ENCODE data around the gene LRRC70.

Gene LRRC70

GRCh38 chr5:62587737-62588136, 9.1 kb downstream of the LRRC70 start:
- no peak for TF ChIP-seq CTCF (IDR thresholded peaks at IDR 0.05; ENCODE audit: extremely low read depth, insufficient read depth, missing control alignments)
- in situ Hi-C loops (cut with MboI; ENCODE audit: low pct_unique_long_range_greater_than_20kb, low sequenced_read_pairs, unreplicated experiment) = no loop called here
- DNase-seq (ENCODE audit: low spot score) = no peak

- TF ChIP-seq CTCF (IDR thresholded peaks at IDR 0.05; ENCODE audit: extremely low read depth, insufficient read depth, missing control alignments) = no peak
- DNase-seq (ENCODE audit: low spot score) = no peak
- in situ Hi-C loops (cut with MboI; ENCODE audit: low pct_unique_long_range_greater_than_20kb, low sequenced_read_pairs, unreplicated experiment) = no loop called here
These were observed 10.0 kb downstream of the LRRC70 start for GRCh38 chr5:62588668-62589067.

- no peak for DNase-seq (ENCODE audit: low spot score)
- no peak for TF ChIP-seq CTCF (IDR thresholded peaks at IDR 0.05; ENCODE audit: extremely low read depth, insufficient read depth, missing control alignments)
- in situ Hi-C loops (cut with MboI; ENCODE audit: low pct_unique_long_range_greater_than_20kb, low sequenced_read_pairs, unreplicated experiment) = no loop called here
These were observed 10.9 kb downstream of the LRRC70 start for GRCh38 chr5:62589504-62589903.

- no peak for TF ChIP-seq CTCF (IDR thresholded peaks at IDR 0.05; ENCODE audit: extremely low read depth, insufficient read depth, missing control alignments)
- in situ Hi-C loops (cut with MboI; ENCODE audit: low pct_unique_long_range_greater_than_20kb, low sequenced_read_pairs, unreplicated experiment) = no loop called here
- no peak for DNase-seq (ENCODE audit: low spot score)
These were observed 11.8 kb downstream of the LRRC70 start for GRCh38 chr5:62590387-62590786.

- DNase-seq (ENCODE audit: low spot score) = no peak
- in situ Hi-C loops (cut with MboI; ENCODE audit: low pct_unique_long_range_greater_than_20kb, low sequenced_read_pairs, unreplicated experiment) = no loop called here
- no peak for TF ChIP-seq CTCF (IDR thresholded peaks at IDR 0.05; ENCODE audit: extremely low read depth, insufficient read depth, missing control alignments)
These were observed 13.9 kb downstream of the LRRC70 start for GRCh38 chr5:62592558-62592957.

- in situ Hi-C loops (cut with MboI; ENCODE audit: low pct_unique_long_range_greater_than_20kb, low sequenced_read_pairs, unreplicated experiment) = no loop called here
- no peak for DNase-seq (ENCODE audit: low spot score)
- no peak for TF ChIP-seq CTCF (IDR thresholded peaks at IDR 0.05; ENCODE audit: extremely low read depth, insufficient read depth, missing control alignments)
These were observed 14.7 kb downstream of the LRRC70 start for GRCh38 chr5:62593331-62593730.

Data from GM13977 (cell line).